GM19238 (cell line): ENCODE data around the gene PPME1.

Experiments
- DNase-seq: peaks from one replicate; pipeline ENCODE4 v3.0.0; 2011; ENCODE audit warnings: low spot score; ENCODE audit not compliant: insufficient read length

Gene PPME1

GRCh38 chr11:74226907-74227306 is 55.8 kb downstream of the PPME1 start:
- DNase-seq = no peak

GRCh38 chr11:74232311-74232950 is 61.3 kb downstream of the PPME1 start:
- DNase-seq = no peak

- no peak for DNase-seq
These were observed 62.6 kb downstream of the PPME1 start for GRCh38 chr11:74233683-74234082.

GRCh38 chr11:74235121-74235520 is 64.0 kb downstream of the PPME1 start:
- no peak for DNase-seq

- no peak for DNase-seq
These were observed 66.5 kb downstream of the PPME1 start for GRCh38 chr11:74237541-74237940.

- no peak for DNase-seq
These were observed 67.2 kb downstream of the PPME1 start for GRCh38 chr11:74238243-74238642.

- no peak for DNase-seq
These were observed 77.4 kb downstream of the PPME1 start for GRCh38 chr11:74248469-74248868.

GRCh38 chr11:74249496-74249895 is 78.4 kb downstream of the PPME1 start:
- DNase-seq = no peak

GRCh38 chr11:74253361-74253760 is 82.3 kb downstream of the PPME1 start:
- no peak for DNase-seq

- DNase-seq = peak; percentile 50
These were observed 84.8 kb downstream of the PPME1 start for GRCh38 chr11:74255741-74256375.

GRCh38 chr11:74256378-74257133 is 85.5 kb downstream of the PPME1 start:
- DNase-seq = no peak

GRCh38 chr11:74257959-74258553 is 87.0 kb downstream of the PPME1 start:
- no peak for DNase-seq

GRCh38 chr11:74262725-74263124 is 91.6 kb downstream of the PPME1 start:
- no peak for DNase-seq

- DNase-seq = no peak
These were observed 94.2 kb downstream of the PPME1 start for GRCh38 chr11:74265256-74265655.

GRCh38 chr11:74267014-74267413 is 95.9 kb downstream of the PPME1 start:
- DNase-seq = no peak

GRCh38 chr11:74268456-74268855 is 97.4 kb downstream of the PPME1 start:
- DNase-seq = no peak

GRCh38 chr11:74269161-74269811 is 98.2 kb downstream of the PPME1 start:
- DNase-seq = no peak

GRCh38 chr11:74272276-74272675 is 101.2 kb downstream of the PPME1 start:
- DNase-seq = no peak

- DNase-seq = no peak
These were observed 105.5 kb downstream of the PPME1 start for GRCh38 chr11:74276581-74276980.

GRCh38 chr11:74278103-74278502 is 107.0 kb downstream of the PPME1 start:
- DNase-seq = no peak

GRCh38 chr11:74278721-74279161 is 107.7 kb downstream of the PPME1 start:
- no peak for DNase-seq

GRCh38 chr11:74279256-74279655 is 108.2 kb downstream of the PPME1 start:
- DNase-seq = no peak
